ENCODE measurements around the gene PPT1.
"Not testable (repeated sequence)": the region's sequence is repeated elsewhere in the genome, so short reads cannot be mapped to it uniquely, and the experiment has no call there.

PPT1 gene

GRCh38 chr1:40092706-40093639 is 4.1 kb downstream of the PPT1 start:
- no peak for DNase-seq (ENCODE audit: low read depth in 2 of 2, low spot score in 1 of 2)

GRCh38 chr1:40092241-40092640 is 4.8 kb downstream of the PPT1 start:
- DNase-seq (ENCODE audit: low read depth in 2 of 2, low spot score in 1 of 2): no peak

- DNase-seq (ENCODE audit: low read depth in 2 of 2, low spot score in 1 of 2): no peak
Observed at GRCh38 chr1:40090652-40091355, 6.2 kb downstream of the PPT1 start.

- DNase-seq (ENCODE audit: low read depth in 2 of 2, low spot score in 1 of 2): not testable (repeated sequence)
Observed at GRCh38 chr1:40084750-40085149, 12.3 kb downstream of the PPT1 start.

- DNase-seq (ENCODE audit: low read depth in 2 of 2, low spot score in 1 of 2): no peak
Observed at GRCh38 chr1:40081871-40082270, 15.2 kb downstream of the PPT1 start.

GRCh38 chr1:40079774-40080400 is 17.2 kb downstream of the PPT1 start:
- no peak for DNase-seq (ENCODE audit: low read depth in 2 of 2, low spot score in 1 of 2)

- DNase-seq (ENCODE audit: low read depth in 2 of 2, low spot score in 1 of 2): no peak
Observed at GRCh38 chr1:40078512-40079333, 18.3 kb downstream of the PPT1 start.

- DNase-seq (ENCODE audit: low read depth in 2 of 2, low spot score in 1 of 2): no peak
Observed at GRCh38 chr1:40076895-40077312, 20.1 kb downstream of the PPT1 start.

- no peak for DNase-seq (ENCODE audit: low read depth in 2 of 2, low spot score in 1 of 2)
Observed at GRCh38 chr1:40075266-40075665, 21.8 kb downstream of the PPT1 start.

GRCh38 chr1:40073062-40073461 is 24.0 kb downstream of the PPT1 start:
- no peak for DNase-seq (ENCODE audit: low read depth in 2 of 2, low spot score in 1 of 2)

- DNase-seq (ENCODE audit: low read depth in 2 of 2, low spot score in 1 of 2): no peak
Observed at GRCh38 chr1:40072142-40072541, 24.9 kb downstream of the PPT1 start.

GRCh38 chr1:40067851-40068250 is 29.2 kb downstream of the PPT1 start:
- DNase-seq (ENCODE audit: low read depth in 2 of 2, low spot score in 1 of 2): no peak

- no peak for DNase-seq (ENCODE audit: low read depth in 2 of 2, low spot score in 1 of 2)
Observed at GRCh38 chr1:40067023-40067422, 30.0 kb downstream of the PPT1 start.

- no peak for DNase-seq (ENCODE audit: low read depth in 2 of 2, low spot score in 1 of 2)
Observed at GRCh38 chr1:40064797-40065499, 32.1 kb downstream of the PPT1 start.

GRCh38 chr1:40059960-40060750 is 36.9 kb downstream of the PPT1 start:
- DNase-seq (ENCODE audit: low read depth in 2 of 2, low spot score in 1 of 2): no peak

- no peak for DNase-seq (ENCODE audit: low read depth in 2 of 2, low spot score in 1 of 2)
Observed at GRCh38 chr1:40059338-40059959, 37.6 kb downstream of the PPT1 start.

- no peak for DNase-seq (ENCODE audit: low read depth in 2 of 2, low spot score in 1 of 2)
Observed at GRCh38 chr1:40058453-40059337, 38.4 kb downstream of the PPT1 start.

- no peak for DNase-seq (ENCODE audit: low read depth in 2 of 2, low spot score in 1 of 2)
Observed at GRCh38 chr1:40058097-40058452, 39.0 kb downstream of the PPT1 start.

Data from stimulated activated CD8-positive, alpha-beta memory T cell treated with anti-CD3 and anti-CD28 coated beads, Interleukin-4, amount 100 ng/mL, for 1 hour (primary cell).